GM12864 (cell line): ENCODE measurements around the gene MGAT5B.

Experiments used
- DNase-seq: peaks from one replicate; pipeline ENCODE4 v3.0.0-alpha.2; 2011; ENCODE audit warnings: low read depth
- H3K4me3 ChIP-seq: 2 replicates; pipeline ENCODE4 v1.5.1; 2011; ENCODE audit warnings: mild to moderate bottlenecking, low read depth, low read length, control low read depth
- TF ChIP-seq, protein P1 (sequence below): IDR thresholded peaks from 2 replicates; pipeline ENCODE4 v1.5.1; 2011; ENCODE audit warnings: low read depth, mild to moderate bottlenecking, moderate library complexity, low read length, control low read depth, inconsistent platforms; ENCODE audit errors: missing control alignments

Gene MGAT5B

DNA sequence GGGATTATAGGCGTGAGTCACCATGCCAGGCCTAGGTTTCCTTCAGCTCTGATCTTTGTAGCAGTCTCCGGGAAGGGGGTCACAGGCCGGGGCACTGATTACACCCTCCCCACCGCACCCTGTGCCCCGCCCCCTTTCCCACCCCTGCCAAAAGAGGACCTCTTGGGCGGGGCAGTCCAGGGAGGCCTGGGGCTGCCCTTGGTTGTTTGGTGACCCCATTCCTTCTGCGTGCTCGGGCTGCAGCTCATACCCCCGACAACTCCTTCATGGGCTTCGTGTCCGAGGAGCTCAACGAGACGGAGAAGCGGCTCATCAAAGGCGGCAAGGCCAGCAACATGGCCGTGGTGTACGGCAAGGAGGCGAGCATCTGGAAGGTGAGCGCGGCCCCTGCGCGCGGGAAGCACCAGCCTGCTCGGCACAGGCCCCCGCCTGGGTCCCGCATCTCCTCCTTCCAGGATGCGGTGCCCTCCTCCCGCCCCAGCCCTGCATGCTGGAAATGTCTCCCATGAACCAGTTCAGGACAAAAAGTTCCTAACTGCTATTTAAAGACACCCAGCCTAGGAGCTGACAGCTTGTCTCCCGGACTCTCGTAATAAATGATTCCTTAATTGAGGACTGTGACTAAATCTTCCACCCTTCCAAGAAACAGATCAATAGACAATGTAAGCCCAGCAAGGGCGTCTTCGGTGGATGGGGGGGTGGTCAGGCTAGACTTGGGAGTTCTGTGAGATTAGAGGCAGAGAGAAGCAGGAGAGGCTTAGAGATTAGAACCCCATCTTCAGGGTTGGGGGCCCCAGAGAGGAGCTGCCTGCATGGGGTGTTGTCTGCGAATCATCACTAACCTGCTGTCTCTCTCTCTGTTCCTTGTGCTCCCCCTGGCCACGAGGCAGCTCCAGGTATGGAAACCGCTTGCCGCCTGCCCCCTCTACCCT is 64.5 kb downstream of the MGAT5B start:
- H3K4me3 ChIP-seq: no peak overlapping the region
- no peak for DNase-seq
- TF ChIP-seq, protein P1, sequence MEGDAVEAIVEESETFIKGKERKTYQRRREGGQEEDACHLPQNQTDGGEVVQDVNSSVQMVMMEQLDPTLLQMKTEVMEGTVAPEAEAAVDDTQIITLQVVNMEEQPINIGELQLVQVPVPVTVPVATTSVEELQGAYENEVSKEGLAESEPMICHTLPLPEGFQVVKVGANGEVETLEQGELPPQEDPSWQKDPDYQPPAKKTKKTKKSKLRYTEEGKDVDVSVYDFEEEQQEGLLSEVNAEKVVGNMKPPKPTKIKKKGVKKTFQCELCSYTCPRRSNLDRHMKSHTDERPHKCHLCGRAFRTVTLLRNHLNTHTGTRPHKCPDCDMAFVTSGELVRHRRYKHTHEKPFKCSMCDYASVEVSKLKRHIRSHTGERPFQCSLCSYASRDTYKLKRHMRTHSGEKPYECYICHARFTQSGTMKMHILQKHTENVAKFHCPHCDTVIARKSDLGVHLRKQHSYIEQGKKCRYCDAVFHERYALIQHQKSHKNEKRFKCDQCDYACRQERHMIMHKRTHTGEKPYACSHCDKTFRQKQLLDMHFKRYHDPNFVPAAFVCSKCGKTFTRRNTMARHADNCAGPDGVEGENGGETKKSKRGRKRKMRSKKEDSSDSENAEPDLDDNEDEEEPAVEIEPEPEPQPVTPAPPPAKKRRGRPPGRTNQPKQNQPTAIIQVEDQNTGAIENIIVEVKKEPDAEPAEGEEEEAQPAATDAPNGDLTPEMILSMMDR: no peak

DNA sequence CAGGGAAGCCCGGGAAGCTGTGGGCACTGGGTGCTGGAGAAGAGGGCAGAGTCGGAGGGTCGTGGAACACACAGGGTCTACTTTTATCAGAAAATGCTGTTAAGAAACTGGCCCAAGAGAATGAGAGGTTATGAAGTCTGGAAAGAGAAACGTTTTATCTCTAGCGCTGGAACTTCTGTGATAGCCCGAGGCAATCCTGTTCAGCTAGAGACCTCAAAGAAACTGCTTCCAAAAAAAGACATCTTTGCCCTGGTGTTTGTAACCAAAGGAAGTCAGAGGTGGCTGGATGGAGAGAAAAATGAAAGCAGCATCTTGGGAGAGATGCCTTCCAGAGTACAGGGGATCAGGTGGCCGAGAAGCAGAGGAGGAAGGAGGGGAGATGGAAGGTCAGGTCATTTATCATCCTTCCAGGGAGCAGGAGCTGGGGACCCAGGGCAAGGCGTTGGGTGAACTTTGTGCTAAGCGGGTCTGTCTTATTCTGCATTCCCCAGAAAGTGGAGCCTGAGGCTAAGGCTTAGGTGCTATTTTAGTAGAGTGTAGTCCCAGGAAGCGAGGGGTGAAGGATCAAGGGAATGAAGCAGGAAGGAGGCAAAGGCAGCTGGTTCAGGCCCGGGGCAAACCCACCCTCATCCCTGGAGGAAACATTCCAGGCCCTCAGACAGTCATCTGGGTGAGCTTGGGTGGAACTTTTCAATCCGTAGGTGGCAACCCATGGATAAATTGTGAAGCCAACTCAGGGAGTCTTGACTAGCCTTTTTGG is 66.5 kb downstream of the MGAT5B start:
- DNase-seq: no peak
- TF ChIP-seq, protein P1: no peak
- no peak overlapping the region for H3K4me3 ChIP-seq

DNA sequence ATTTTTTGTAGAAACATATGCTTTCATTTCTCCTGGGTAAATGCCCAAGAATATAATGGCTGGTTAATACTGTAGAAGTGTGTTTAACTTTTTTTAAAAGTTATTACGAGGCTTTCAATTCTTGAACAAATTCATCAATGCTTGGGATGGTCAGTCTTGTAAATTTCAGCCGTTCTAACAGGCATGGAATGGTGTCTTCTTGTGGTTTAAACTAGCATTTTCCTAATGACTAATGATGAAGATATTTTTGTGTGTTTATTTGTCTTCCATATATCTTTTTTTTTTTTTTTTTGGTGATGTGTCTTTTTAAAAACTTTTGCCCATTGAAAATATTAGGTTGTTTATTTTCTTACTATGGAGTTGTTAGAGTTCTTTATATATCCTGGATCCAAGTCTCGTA is 67.1 kb downstream of the MGAT5B start:
- TF ChIP-seq, protein P1: no peak
- H3K4me3 ChIP-seq: no peak overlapping the region
- DNase-seq: no peak

DNA sequence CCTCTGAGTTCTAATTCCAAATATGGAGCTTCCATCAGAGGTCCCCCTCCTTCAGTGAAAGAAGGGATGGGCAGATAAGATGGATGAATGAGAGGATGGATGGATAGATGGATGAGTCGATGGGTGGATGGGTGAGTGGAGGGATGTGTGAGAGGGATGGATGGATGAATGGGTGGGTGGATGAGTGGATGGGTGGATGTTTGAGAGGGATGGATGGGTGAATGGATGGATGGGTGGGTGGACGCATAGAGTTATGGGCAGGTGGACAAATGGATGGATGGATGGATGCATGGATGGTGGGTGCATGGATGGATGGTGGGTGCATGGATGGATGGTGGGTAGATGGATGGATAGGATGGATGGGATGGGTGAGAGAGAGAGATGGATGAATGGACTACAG is 69.0 kb downstream of the MGAT5B start:
- TF ChIP-seq, protein P1: no peak

DNA sequence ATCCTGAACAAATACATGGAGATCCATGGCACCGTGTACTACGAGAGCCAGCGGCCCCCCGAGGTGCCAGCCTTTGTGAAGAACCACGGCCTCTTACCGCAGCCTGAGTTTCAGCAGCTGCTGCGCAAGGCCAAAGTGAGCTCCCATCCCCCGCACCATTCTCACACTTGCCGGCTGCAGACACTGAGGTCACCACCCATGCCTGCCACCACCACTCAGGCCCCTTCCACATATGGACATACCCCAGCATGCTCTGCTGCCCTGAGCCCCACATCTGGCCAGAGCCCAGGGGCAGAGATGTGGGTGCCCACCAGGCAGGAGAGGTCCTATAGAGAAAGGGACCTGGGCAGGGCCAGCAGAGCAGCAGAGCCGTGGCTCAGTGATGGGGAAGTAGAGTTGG is 69.8 kb downstream of the MGAT5B start:
- TF ChIP-seq, protein P1: no peak
- H3K4me3 ChIP-seq: no peak overlapping the region
- no peak for DNase-seq

More for the DNA sequence above, 69.0 kb downstream of the MGAT5B start:
- DNase-seq: no peak
- H3K4me3 ChIP-seq: no peak overlapping the region

DNA sequence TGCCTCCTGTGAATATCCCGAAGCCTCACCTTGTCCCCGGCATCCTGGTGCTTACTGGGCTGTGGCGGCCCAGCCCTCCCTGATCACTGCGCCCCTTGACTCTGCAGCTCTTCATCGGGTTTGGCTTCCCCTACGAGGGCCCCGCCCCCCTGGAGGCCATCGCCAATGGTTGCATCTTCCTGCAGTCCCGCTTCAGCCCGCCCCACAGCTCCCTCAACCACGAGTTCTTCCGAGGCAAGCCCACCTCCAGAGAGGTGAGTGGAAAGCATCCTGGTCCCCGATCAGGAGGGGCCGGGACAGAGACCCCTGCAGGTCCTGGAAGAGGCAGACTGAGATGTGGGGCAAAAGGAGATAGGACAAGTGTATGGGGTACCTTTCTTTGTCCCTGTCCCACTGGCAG is 72.1 kb downstream of the MGAT5B start:
- no peak overlapping the region for H3K4me3 ChIP-seq
- no peak for DNase-seq
- TF ChIP-seq, protein P1: no peak
